COR-L47 (cell line): ENCODE measurements around the gene DNAH6.
"Not testable (repeated sequence)": the region's sequence is repeated elsewhere in the genome, so short reads cannot be mapped to it uniquely, and the experiment has no call there.

Experiments used
- DNase-seq: peaks from one replicate; lab custom pipeline; 2025; lab: John Stamatoyannopoulos, UW

Gene DNAH6, protein sequence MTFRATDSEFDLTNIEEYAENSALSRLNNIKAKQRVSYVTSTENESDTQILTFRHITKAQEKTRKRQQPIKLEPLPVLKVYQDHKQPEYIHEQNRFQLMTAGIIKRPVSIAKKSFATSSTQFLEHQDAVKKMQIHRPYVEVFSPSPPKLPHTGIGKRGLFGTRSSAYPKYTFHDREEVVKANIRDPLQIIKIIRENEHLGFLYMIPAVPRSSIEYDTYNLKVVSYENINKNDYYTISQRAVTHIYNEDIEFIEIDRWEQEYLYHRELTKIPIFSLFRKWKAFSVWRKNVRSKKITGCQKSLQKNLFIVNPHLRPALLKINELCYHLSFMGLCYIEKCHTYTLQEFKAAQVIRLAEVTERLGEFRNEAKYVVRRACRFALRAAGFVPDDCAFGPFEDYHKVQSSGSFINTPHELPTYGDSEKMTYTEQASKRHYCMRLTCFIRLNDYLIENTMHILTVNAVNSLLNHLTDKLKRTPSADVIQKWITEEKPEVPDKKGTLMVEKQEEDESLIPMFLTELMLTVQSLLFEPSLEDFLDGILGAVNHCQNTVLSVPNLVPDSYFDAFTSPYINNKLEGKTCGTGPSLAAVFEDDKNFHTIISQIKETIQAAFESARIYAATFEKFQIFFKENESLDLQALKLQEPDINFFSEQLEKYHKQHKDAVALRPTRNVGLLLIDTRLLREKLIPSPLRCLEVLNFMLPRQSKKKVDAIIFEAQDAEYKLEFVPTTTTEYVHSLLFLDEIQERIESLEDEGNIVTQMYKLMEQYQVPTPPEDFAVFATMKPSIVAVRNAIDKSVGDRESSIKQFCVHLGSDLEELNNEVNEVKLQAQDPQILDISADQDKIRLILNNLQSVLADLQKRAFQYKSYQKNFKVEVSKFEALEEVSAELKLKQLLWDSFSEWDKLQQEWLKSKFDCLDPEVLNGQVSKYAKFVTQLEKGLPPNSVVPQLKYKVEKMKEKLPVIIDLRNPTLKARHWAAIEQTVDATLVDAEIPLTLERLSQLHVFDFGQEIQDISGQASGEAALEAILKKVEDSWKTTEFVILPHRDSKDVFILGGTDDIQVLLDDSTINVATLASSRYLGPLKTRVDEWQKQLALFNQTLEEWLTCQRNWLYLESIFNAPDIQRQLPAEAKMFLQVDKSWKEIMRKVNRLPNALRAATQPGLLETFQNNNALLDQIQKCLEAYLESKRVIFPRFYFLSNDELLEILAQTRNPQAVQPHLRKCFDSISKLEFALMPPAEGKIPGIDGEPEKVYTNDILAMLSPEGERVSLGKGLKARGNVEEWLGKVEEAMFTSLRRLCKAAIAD (N-terminal part only)

DNA sequence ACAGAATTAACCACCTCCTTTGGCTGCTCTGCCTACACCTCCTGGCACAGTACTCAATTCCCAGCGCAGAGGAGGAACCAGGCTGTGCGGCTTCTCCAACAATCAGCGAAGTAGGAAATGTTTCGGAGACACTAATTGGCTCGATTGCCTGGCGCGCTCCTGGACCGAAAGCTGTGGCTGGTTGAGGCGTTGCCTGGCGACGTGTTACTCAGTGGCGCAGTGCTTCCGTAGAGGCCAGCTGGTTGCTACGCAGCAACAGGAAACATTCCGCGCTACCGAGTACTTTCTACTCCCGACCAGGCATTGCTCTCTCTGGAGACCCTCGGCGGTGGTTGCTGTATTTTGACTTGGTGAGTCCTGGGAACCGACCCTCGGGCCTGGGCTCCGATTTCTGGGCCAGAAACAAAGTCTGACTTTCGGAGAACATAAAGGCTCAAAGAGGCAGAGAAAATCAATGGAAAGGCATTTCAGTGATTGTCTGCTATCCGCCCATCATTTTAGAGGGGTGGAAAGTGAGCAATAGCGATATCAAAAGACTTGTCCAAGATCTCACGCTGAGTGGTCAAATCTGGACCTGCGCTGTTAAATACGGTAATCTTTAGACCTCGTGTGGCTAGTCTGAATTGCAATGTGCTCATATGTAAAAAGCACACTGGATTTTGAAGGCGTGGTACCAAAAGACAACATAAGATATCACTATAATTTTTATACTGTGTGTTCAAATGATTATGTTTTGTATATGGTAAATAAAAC, at the start of gene DNAH6:
Gene DNAH6 (plus strand): TSS at position 265 of the 753 bp plus-strand sequence. CDS start 1,329 bp downstream, outside the sequence.
- DNase-seq: peak; percentile 90

DNA sequence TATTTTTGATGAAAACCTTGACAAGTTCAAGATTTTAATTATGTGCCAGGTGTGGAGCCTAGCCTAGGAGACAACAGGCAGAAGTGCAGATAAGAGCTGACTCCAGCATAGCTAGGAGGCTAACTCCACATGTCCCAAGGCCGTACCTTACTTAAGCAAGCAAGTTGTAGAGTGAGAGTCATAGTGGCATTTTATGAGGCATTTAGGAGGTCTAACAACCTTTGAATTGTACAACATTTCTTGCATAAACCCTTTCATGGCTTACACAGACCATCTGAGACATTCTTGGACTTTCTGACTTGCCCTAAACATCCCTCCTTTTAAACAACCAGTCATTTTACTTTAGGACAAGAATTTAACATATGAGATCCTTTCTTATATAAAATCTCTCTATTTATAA, 48.9 kb upstream of the DNAH6 start:
- no peak for DNase-seq

GRCh38 chr2:84472423-84472822, 43.9 kb upstream of the DNAH6 start:
- DNase-seq: not testable (repeated sequence)

- no peak for DNase-seq
Measured at GRCh38 chr2:84472856-84473565, 43.3 kb upstream of the DNAH6 start.

GRCh38 chr2:84474176-84474575, 42.1 kb upstream of the DNAH6 start:
- no peak for DNase-seq

GRCh38 chr2:84477886-84478285, 38.4 kb upstream of the DNAH6 start:
- DNase-seq: no peak

DNA sequence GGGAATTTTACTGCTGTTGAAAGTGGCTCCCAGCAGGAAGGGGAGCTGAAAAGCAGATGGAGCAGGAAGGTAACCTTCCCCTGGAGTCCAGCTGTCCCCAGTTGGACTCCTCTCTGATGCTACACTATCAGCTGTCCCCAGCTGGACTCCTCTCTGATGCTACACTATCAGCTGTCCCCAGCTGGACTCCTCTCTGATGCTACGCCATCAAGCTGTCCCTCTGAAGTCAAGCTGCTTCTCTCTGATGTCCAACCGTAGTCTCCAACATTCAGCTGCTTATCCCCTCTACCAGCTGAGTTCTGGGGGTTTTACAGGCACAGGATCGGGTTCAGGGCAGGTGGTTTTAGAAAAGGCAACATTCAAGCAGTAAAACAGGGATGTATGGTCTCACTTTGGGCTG, 37.4 kb upstream of the DNAH6 start:
- no peak for DNase-seq

- DNase-seq: no peak
Measured at GRCh38 chr2:84481702-84482101, 34.6 kb upstream of the DNAH6 start.

DNA sequence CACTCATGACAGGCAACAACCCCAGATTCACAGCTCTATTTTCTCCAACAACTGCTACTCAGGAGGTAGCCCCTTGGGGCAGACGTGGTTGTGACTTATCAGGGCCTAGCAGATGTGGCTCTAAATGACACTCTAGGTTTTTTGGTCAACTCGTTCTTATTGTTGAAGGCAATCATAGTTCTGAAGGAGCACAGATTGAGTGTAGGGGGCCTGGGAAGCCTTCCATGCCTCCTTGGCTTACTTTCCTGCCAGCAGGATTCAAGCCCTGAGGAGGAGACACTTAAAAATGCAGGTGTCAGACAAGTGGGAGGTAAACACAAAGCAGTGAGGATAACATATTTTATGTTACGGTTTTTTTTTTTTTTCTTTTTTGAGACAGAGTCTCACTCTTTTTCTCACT, 33.7 kb upstream of the DNAH6 start:
- DNase-seq: no peak

DNA sequence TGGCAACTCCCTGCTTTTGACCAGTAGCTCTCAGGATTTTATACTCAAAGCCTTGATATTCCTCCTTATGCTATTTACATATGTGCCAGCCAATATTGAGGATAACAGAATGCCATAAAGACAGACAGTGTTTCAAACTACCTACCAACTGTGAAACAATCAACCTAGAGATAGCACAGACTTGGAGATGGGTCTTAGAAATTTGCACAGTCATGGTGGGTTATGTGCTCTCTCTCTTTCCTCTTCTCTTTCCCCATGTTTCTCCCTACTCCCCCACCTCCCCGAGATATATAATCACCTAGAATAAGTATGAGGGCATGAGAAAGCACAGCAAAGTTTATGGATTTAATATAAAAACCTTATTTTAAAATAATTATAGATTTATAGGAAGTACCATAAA, 33.0 kb upstream of the DNAH6 start:
- DNase-seq: no peak

DNA sequence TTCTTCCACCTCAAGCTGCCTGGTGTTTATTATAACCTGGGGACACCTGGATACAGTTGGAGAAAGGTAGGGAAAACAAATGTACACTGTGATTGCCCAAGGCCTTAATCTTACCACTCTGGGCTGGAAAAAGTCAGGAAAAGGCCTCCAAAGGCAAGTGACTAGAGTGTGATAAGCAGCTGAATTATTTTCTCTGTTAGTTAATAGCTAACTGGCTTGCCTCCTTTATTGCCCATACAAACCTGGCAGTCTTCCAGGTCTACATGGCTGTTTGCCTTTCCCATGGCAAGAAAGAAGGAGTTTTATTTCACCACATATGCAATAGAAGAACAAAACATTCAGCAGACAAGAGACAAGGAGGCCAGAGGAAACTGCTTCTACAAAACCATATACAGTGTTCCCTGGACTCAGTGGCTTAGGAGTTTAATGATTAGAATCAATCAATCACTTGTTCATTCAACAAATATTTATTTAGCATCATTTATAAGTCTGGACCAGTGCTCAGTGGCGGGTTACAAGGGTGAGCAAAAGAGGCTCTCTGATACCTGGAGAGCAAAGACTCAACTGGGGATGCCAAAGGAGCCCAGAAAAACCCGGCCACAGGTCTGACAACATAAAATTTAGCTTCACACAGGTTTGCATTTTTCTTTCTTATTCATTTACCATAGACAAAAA, 29.7 kb upstream of the DNAH6 start:
- DNase-seq: peak; percentile 17

- no peak for DNase-seq
Measured at GRCh38 chr2:84487298-84487996, 28.9 kb upstream of the DNAH6 start.

DNA sequence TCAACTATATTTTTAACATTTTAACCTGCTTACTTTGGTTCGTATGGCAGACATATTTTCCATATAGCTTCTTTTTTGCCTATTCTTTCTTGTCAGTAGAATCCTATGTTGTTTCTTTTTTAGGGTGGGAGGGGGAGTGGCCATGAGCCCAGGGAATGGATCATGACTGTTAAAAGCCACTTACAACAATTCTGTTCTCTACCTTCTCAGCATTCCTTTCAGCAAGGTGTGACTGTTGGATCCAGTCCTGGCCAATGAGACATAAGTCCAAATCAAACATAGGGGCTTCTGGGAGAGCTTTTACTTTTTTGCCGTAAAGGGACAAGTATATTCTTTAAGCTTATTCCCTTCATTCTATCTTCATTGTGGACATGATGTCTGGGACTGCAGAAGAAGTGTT, 25.0 kb upstream of the DNAH6 start:
- no peak for DNase-seq

- DNase-seq: no peak
Measured at GRCh38 chr2:84491741-84492140, 24.6 kb upstream of the DNAH6 start.

DNA sequence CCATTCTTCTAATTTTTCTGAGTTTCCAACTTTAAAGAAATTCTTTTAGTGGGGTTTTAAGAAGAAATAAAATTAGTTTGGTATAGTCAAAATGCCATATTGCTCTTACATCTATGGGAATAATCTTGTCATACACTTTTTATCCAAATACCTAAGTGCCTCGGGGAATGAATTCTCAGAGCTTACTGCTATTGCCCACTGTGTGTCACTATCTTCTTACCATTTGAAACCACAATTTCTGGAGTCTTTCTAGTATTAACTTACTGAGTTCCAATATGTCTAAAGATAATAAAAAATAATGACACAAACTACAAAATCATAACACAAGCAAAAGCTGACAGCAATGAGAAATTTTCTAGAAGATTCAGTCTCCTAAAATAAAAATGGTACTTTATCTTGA, 23.7 kb upstream of the DNAH6 start:
- no peak for DNase-seq

DNA sequence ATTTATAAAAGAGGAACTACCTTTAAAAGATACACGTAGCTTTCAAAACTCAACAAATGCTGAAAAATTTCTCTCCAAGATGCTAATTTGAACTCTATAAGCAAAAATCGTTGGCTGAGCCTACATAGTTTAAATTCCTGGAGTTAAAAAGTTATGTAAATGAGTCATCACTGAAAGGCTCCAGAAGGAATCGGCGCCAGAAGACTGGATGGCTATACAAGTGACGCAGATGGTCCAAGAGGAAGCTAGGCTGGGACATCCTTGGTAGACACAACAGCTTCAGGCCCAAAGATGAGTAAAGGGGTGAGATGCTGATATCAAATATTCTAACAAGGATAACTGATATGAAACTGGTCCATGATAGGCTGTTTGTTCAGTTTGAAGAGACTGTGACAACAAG, 22.8 kb upstream of the DNAH6 start:
- no peak for DNase-seq

- DNase-seq: no peak
Measured at GRCh38 chr2:84494070-84494469, 22.2 kb upstream of the DNAH6 start.

GRCh38 chr2:84495539-84496146, 20.7 kb upstream of the DNAH6 start:
- peak; percentile 16 for DNase-seq

DNA sequence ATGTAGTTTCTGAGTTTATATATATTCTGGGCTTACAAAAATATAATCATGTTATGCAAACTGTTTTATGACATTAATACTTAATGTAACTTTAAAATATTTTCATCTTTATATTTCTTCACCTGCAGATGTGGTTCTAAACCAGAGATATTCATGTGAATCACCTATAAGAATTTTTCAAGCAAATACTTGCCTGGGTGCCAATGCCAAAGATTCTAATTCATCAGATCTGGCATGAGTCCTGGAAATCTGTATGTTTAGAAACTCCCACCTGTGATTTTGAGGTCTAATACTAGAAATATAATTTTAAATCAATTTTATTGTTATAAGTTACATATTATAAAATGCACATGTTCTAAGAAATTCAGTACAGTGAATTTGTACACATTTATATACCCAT, 19.9 kb upstream of the DNAH6 start:
- no peak for DNase-seq
